Measurements from ENCODE around the gene DBN1. TPM values are rescaled to one million over a fixed set of nuclear protein-coding genes. Genes with fewer than 3 reads are reported as not detected.

DBN1 gene
- total RNA-seq, 1 experiment from 2014 or later, result 144 TPM

DNA sequence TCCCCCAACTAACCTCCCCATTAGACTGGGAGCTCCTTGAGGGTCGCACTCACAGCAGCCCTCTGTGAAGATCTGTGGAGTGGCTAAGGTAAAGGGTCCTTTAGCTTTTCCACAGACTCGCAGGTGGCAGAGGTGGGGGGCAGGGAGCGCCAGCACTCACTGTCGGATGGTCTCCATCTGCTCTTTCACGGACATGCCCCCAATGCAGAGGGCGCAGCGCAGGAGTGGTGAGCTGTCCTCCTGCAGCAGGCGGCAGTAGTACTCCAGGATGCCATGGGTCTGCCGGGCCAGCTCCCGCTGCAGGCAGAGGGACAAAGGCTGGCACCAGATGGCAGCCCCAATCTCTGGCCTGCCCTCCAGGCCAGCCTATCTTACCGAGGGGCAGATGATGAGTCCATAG is 41.1 kb upstream of the DBN1 start:
- ChIA-PET CTCF (no interaction called here), POLR2A (no interaction called here)
- peaks cover 70% of the 10 kb centered on the region for H3K36me3 Mint-ChIP-seq (ENCODE audit: insufficient read depth, unreplicated experiment)
- peaks cover 13% of the 10 kb centered on the region for H3K4me1 Mint-ChIP-seq (ENCODE audit: low read depth, unreplicated experiment)
- Histone ChIP-seq H3K9me3 (no peaks in the 10 kb centered on the region), H3K4me1 (peaks cover 10% of the 10 kb centered on the region; the same call in 1 of the 2 replicates), H3K36me3 (ENCODE audit: control insufficient read depth, insufficient read depth, low read length) (peaks cover 13% of the 10 kb centered on the region), H3K27me3 (replicated peaks; ENCODE audit: control insufficient read depth, insufficient read depth, low read length) (no peaks in the 10 kb centered on the region), H3K4me3 (ENCODE audit: low read depth, low read length) (no peak overlapping the region)
- TF ChIP-seq, protein P1, sequence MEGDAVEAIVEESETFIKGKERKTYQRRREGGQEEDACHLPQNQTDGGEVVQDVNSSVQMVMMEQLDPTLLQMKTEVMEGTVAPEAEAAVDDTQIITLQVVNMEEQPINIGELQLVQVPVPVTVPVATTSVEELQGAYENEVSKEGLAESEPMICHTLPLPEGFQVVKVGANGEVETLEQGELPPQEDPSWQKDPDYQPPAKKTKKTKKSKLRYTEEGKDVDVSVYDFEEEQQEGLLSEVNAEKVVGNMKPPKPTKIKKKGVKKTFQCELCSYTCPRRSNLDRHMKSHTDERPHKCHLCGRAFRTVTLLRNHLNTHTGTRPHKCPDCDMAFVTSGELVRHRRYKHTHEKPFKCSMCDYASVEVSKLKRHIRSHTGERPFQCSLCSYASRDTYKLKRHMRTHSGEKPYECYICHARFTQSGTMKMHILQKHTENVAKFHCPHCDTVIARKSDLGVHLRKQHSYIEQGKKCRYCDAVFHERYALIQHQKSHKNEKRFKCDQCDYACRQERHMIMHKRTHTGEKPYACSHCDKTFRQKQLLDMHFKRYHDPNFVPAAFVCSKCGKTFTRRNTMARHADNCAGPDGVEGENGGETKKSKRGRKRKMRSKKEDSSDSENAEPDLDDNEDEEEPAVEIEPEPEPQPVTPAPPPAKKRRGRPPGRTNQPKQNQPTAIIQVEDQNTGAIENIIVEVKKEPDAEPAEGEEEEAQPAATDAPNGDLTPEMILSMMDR (IDR thresholded peaks at IDR 0.05; ENCODE audit: insufficient read depth in 1 of 2, low read depth in 1 of 2, low read length in 1 of 2, severe bottlenecking in 1 of 2, unreplicated experiment in 1 of 2), result no peak
- no TSS peak for BruUV-seq (replicated peaks)
- no peak overlapping the region for H3K27ac Mint-ChIP-seq (ENCODE audit: unreplicated experiment)
- no peaks in the 10 kb centered on the region for H3K27me3 Mint-ChIP-seq (ENCODE audit: insufficient read depth, unreplicated experiment)
- no peaks in the 10 kb centered on the region for H3K9me3 Mint-ChIP-seq (ENCODE audit: unreplicated experiment)
- DNase-seq, result no peak
- no peak overlapping the region for H3K4me3 Mint-ChIP-seq (ENCODE audit: unreplicated experiment)
- intact Hi-C loops (cut with micrococcal nuclease; ENCODE audit: unreplicated experiment), result no loop called here

DNA sequence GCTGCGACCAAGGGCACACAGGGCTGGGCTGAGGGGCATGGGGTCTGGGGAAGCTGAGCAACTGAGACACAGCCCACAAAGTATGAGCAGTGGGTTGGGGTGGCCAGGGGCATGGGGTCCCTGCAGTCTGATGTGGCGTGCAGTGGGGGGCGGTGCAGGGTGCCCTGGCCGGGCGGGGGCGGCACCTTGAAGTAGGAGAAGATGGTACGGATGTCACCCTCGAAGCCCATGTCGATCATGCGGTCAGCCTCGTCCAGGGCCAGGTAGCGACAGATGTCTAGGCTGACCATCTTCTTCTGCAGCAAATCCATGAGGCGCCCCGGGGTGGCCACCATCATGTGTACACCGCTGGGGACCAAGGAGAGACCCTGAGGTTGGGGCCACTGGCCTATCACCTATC is 40.1 kb upstream of the DBN1 start:
- H3K9me3 Mint-ChIP-seq (ENCODE audit: unreplicated experiment), result no peaks in the 10 kb centered on the region
- intact Hi-C loops (cut with micrococcal nuclease; ENCODE audit: unreplicated experiment), result no loop called here
- DNase-seq, result no peak
- H3K36me3 ChIP-seq (ENCODE audit: control insufficient read depth, insufficient read depth, low read length), result peaks cover 13% of the 10 kb centered on the region
- no peak overlapping the region for H3K27ac Mint-ChIP-seq (ENCODE audit: unreplicated experiment)
- no peaks in the 10 kb centered on the region for H3K27me3 ChIP-seq (replicated peaks; ENCODE audit: control insufficient read depth, insufficient read depth, low read length)
- no peak overlapping the region for H3K4me3 ChIP-seq (ENCODE audit: low read depth, low read length)
- POLR2A ChIA-PET, result no interaction called here
- H3K36me3 Mint-ChIP-seq (ENCODE audit: insufficient read depth, unreplicated experiment), result peaks cover 71% of the 10 kb centered on the region
- TF ChIP-seq, protein P1 (IDR thresholded peaks at IDR 0.05; ENCODE audit: insufficient read depth in 1 of 2, low read depth in 1 of 2, low read length in 1 of 2, severe bottlenecking in 1 of 2, unreplicated experiment in 1 of 2), result no peak
- H3K9me3 ChIP-seq, result no peaks in the 10 kb centered on the region
- CTCF ChIA-PET, result no interaction called here
- H3K27me3 Mint-ChIP-seq (ENCODE audit: insufficient read depth, unreplicated experiment), result no peaks in the 10 kb centered on the region
- H3K4me3 Mint-ChIP-seq (ENCODE audit: unreplicated experiment), result no peak overlapping the region
- peaks cover 13% of the 10 kb centered on the region for H3K4me1 Mint-ChIP-seq (ENCODE audit: low read depth, unreplicated experiment)
- H3K4me1 ChIP-seq, result peaks cover 5% of the 10 kb centered on the region; the same call in 1 of the 2 replicates
- no TSS peak for BruUV-seq (replicated peaks)

DNA sequence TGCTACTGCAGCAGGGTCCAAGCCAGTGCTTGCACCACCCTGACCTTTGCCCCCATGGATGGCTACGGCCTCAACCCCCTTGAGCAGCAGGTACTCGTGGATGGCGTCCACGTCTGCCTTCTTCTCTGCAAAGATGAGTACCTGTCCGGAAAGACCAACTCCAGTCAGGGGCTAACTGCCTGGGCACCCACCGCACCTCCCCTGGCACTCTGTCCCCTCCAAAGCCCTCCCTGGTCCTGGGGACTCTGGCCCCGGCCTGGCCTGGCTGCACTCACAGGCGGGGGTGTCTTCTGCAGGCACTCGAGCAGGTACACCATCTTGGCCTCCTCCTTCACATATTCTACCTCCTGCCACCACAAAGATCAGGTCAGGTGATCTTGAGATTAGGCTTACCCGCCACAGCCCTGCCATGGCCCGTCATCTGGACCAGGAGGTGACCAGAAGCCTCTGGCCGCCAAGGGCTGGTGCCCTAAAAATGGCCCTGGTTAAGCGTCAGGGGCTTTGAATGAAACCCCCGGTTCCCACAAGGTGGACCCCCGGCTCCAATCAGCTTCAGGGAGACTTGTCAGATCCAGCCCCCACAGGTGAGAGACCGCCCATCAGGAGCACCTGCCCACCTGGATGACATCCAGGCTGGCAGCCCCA is 39.4 kb upstream of the DBN1 start:
- H3K4me3 ChIP-seq (ENCODE audit: low read depth, low read length), result no peak overlapping the region
- BruUV-seq (replicated peaks), result no TSS peak
- intact Hi-C loops (cut with micrococcal nuclease; ENCODE audit: unreplicated experiment), result no loop called here
- CTCF ChIA-PET, result no interaction called here
- Mint-ChIP-seq H3K9me3 (ENCODE audit: unreplicated experiment) (no peaks in the 10 kb centered on the region), H3K4me3 (ENCODE audit: unreplicated experiment) (no peak overlapping the region), H3K27me3 (ENCODE audit: insufficient read depth, unreplicated experiment) (no peaks in the 10 kb centered on the region), H3K36me3 (ENCODE audit: insufficient read depth, unreplicated experiment) (peaks cover 71% of the 10 kb centered on the region), H3K4me1 (ENCODE audit: low read depth, unreplicated experiment) (peaks cover 13% of the 10 kb centered on the region), H3K27ac (ENCODE audit: unreplicated experiment) (no peak overlapping the region)
- H3K4me1 ChIP-seq, result peaks cover 5% of the 10 kb centered on the region; the same call in 1 of the 2 replicates
- H3K36me3 ChIP-seq (ENCODE audit: control insufficient read depth, insufficient read depth, low read length), result peaks cover 13% of the 10 kb centered on the region
- H3K9me3 ChIP-seq, result no peaks in the 10 kb centered on the region
- POLR2A ChIA-PET, result no interaction called here
- TF ChIP-seq, protein P1 (IDR thresholded peaks at IDR 0.05; ENCODE audit: insufficient read depth in 1 of 2, low read depth in 1 of 2, low read length in 1 of 2, severe bottlenecking in 1 of 2, unreplicated experiment in 1 of 2), result no peak
- no peak for DNase-seq
- no peaks in the 10 kb centered on the region for H3K27me3 ChIP-seq (replicated peaks; ENCODE audit: control insufficient read depth, insufficient read depth, low read length)

All from Caco-2 (cell line).